DND-41 (cell line): ENCODE results near the gene SYNGR1.

Source experiments
- CTCF ChIP-seq: IDR thresholded peaks from 2 replicates; pipeline ENCODE4 v1.5.1; 2012; ENCODE audit warnings: borderline replicate concordance, low read length, moderate library complexity, mild to moderate bottlenecking; ENCODE audit not compliant: poor library complexity, severe bottlenecking; ENCODE audit errors: extremely low read depth
- EZH2 ChIP-seq: IDR thresholded peaks from 3 replicates; pipeline ENCODE4 v1.6.1; 2012; ENCODE audit warnings: borderline replicate concordance, low read depth, mild to moderate bottlenecking, moderate library complexity, low read length, inconsistent platforms; ENCODE audit not compliant: severe bottlenecking

GRCh38 chr22:39422101-39422500 is 72.3 kb downstream of the SYNGR1 start:
- no peak for TF ChIP-seq CTCF
- TF ChIP-seq EZH2: no peak
